Activated T-helper 1 cell treated with anti-CD3 and anti-CD28 coated beads, Interleukin-12 subunit alpha, Interleukin-12 subunit beta, Interleukin-2, Interleukin-4 antibody, amounts not matched to agents 30 ng/mL and 10 ng/mL and 1 ng/mL, durations not matched to agents 14 hours and 24 hours and 36 hours (primary cell): ENCODE data around the gene GPSM1. TPM values are rescaled to one million over a fixed set of nuclear protein-coding genes. Genes with fewer than 3 reads are reported as not detected.
A peak's percentile ranks its signal among the peaks of the same experiment; 100 is the strongest.

Experiments used
- DNase-seq: peaks from one replicate; pipeline ENCODE4 v3.0.0; 2021; ENCODE audit warnings: low spot score
- H3K27ac Mint-ChIP-seq: one replicate; pipeline ENCODE4 v1.8.0; 2021; ENCODE audit warnings: mild to moderate bottlenecking, mixed read lengths
- H3K27me3 Mint-ChIP-seq: one replicate; pipeline ENCODE4 v1.8.0; 2022; ENCODE audit warnings: mild to moderate bottlenecking, moderate library complexity, mixed read lengths; ENCODE audit not compliant: insufficient read depth
- H3K36me3 Mint-ChIP-seq: one replicate; pipeline ENCODE4 v1.8.0; 2021; ENCODE audit warnings: low read depth, mixed read lengths
- H3K4me1 Mint-ChIP-seq: one replicate; pipeline ENCODE4 v1.8.0; 2021; ENCODE audit warnings: low read depth, mixed read lengths
- H3K4me3 Mint-ChIP-seq: one replicate; pipeline ENCODE4 v1.8.0; 2021; ENCODE audit warnings: mild to moderate bottlenecking, moderate library complexity, mixed read lengths
- H3K9me3 Mint-ChIP-seq: one replicate; pipeline ENCODE4 v1.8.0; 2021; ENCODE audit warnings: mixed read lengths
- intact Hi-C: fragments of 100-400 bp; cut with micrococcal nuclease; formaldehyde crosslinking; loops from one replicate; pipeline ENCODE4 v1.15.1; 2024
- total RNA-seq: library from RNA; stranded (reverse); gene quantifications from 2 replicates; pipeline ENCODE4 v1.2.3, GENCODE V29; 2022

GPSM1 gene
- total RNA-seq, 1 donor from 2014 or later, result 19.1 TPM

- Mint-ChIP-seq H3K36me3 (no peaks in the 10 kb centered on the region), H3K27ac (no peak overlapping the region), H3K9me3 (no peaks in the 10 kb centered on the region), H3K4me1 (no peaks in the 10 kb centered on the region), H3K27me3 (no peaks in the 10 kb centered on the region), H3K4me3 (peak overlapping the region; percentile 61)
- intact Hi-C loops, result no loop called here
- DNase-seq, result no peak
Measured at GRCh38 chr9:136329211-136329627, 1.9 kb downstream of the GPSM1 start.

- no peak overlapping the region for H3K27ac Mint-ChIP-seq
- H3K27me3 Mint-ChIP-seq, result no peaks in the 10 kb centered on the region
- intact Hi-C loops, result no loop called here
- no peaks in the 10 kb centered on the region for H3K36me3 Mint-ChIP-seq
- no peaks in the 10 kb centered on the region for H3K9me3 Mint-ChIP-seq
- H3K4me3 Mint-ChIP-seq, result no peak overlapping the region
- no peaks in the 10 kb centered on the region for H3K4me1 Mint-ChIP-seq
- DNase-seq, result no peak
Measured at GRCh38 chr9:136329636-136330405, 2.5 kb downstream of the GPSM1 start.

- H3K36me3 Mint-ChIP-seq, result no peaks in the 10 kb centered on the region
- no peak overlapping the region for H3K4me3 Mint-ChIP-seq
- H3K4me1 Mint-ChIP-seq, result no peaks in the 10 kb centered on the region
- no peak overlapping the region for H3K27ac Mint-ChIP-seq
- no peaks in the 10 kb centered on the region for H3K27me3 Mint-ChIP-seq
- intact Hi-C loops, result no loop called here
- no peak for DNase-seq
- H3K9me3 Mint-ChIP-seq, result no peaks in the 10 kb centered on the region
Measured at GRCh38 chr9:136330406-136330990, 3.2 kb downstream of the GPSM1 start.

- Mint-ChIP-seq H3K27ac (no peak overlapping the region), H3K36me3 (no peaks in the 10 kb centered on the region), H3K4me1 (no peaks in the 10 kb centered on the region), H3K4me3 (no peak overlapping the region), H3K9me3 (no peaks in the 10 kb centered on the region), H3K27me3 (no peaks in the 10 kb centered on the region)
- DNase-seq, result no peak
- intact Hi-C loops, result no loop called here
Measured at GRCh38 chr9:136331030-136331429, 3.7 kb downstream of the GPSM1 start.

- no peaks in the 10 kb centered on the region for H3K4me1 Mint-ChIP-seq
- H3K27ac Mint-ChIP-seq, result no peak overlapping the region
- no peak overlapping the region for H3K4me3 Mint-ChIP-seq
- DNase-seq, result no peak
- H3K36me3 Mint-ChIP-seq, result no peaks in the 10 kb centered on the region
- H3K27me3 Mint-ChIP-seq, result no peaks in the 10 kb centered on the region
- H3K9me3 Mint-ChIP-seq, result no peaks in the 10 kb centered on the region
- intact Hi-C loops, result no loop called here
Measured at GRCh38 chr9:136331556-136332481, 4.5 kb downstream of the GPSM1 start.

- intact Hi-C loops, result no loop called here
- H3K36me3 Mint-ChIP-seq, result no peaks in the 10 kb centered on the region
- no peak for DNase-seq
- no peaks in the 10 kb centered on the region for H3K9me3 Mint-ChIP-seq
- H3K27ac Mint-ChIP-seq, result no peak overlapping the region
- H3K4me1 Mint-ChIP-seq, result no peaks in the 10 kb centered on the region
- H3K27me3 Mint-ChIP-seq, result no peaks in the 10 kb centered on the region
- H3K4me3 Mint-ChIP-seq, result no peak overlapping the region
Measured at GRCh38 chr9:136332482-136332983, 5.2 kb downstream of the GPSM1 start.

- no peaks in the 10 kb centered on the region for H3K27me3 Mint-ChIP-seq
- H3K36me3 Mint-ChIP-seq, result no peaks in the 10 kb centered on the region
- no peak overlapping the region for H3K27ac Mint-ChIP-seq
- no peak overlapping the region for H3K4me3 Mint-ChIP-seq
- intact Hi-C loops, result no loop called here
- H3K9me3 Mint-ChIP-seq, result no peaks in the 10 kb centered on the region
- no peak for DNase-seq
- H3K4me1 Mint-ChIP-seq, result no peaks in the 10 kb centered on the region
Measured at GRCh38 chr9:136333045-136333444, 5.7 kb downstream of the GPSM1 start.

- H3K36me3 Mint-ChIP-seq, result no peaks in the 10 kb centered on the region
- no peaks in the 10 kb centered on the region for H3K9me3 Mint-ChIP-seq
- no peaks in the 10 kb centered on the region for H3K27me3 Mint-ChIP-seq
- intact Hi-C loops, result no loop called here
- H3K27ac Mint-ChIP-seq, result no peak overlapping the region
- H3K4me1 Mint-ChIP-seq, result no peaks in the 10 kb centered on the region
- no peak for DNase-seq
- no peak overlapping the region for H3K4me3 Mint-ChIP-seq
Measured at GRCh38 chr9:136333486-136333885, 6.1 kb downstream of the GPSM1 start.

GRCh38 chr9:136334541-136334940, 7.2 kb downstream of the GPSM1 start:
- H3K4me1 Mint-ChIP-seq, result no peaks in the 10 kb centered on the region

GRCh38 chr9:136335296-136336155, 8.2 kb downstream of the GPSM1 start:
- Mint-ChIP-seq H3K4me1 (no peaks in the 10 kb centered on the region), H3K9me3 (no peaks in the 10 kb centered on the region), H3K27ac (no peak overlapping the region), H3K27me3 (no peaks in the 10 kb centered on the region), H3K36me3 (no peaks in the 10 kb centered on the region), H3K4me3 (no peak overlapping the region)
- intact Hi-C loops, result no loop called here
- DNase-seq, result no peak

More at GRCh38 chr9:136334541-136334940, 7.2 kb downstream of the GPSM1 start:
- Mint-ChIP-seq H3K4me3 (no peak overlapping the region), H3K27me3 (no peaks in the 10 kb centered on the region), H3K36me3 (no peaks in the 10 kb centered on the region), H3K27ac (no peak overlapping the region), H3K9me3 (no peaks in the 10 kb centered on the region)
- no peak for DNase-seq
- intact Hi-C loops, result no loop called here

GRCh38 chr9:136336156-136336870, 9.0 kb downstream of the GPSM1 start:
- H3K27ac Mint-ChIP-seq, result no peak overlapping the region
- H3K4me3 Mint-ChIP-seq, result no peak overlapping the region
- intact Hi-C loops, result no loop called here

GRCh38 chr9:136336881-136337280, 9.5 kb downstream of the GPSM1 start:
- Mint-ChIP-seq H3K4me1 (no peaks in the 10 kb centered on the region), H3K36me3 (no peaks in the 10 kb centered on the region), H3K4me3 (no peak overlapping the region), H3K9me3 (no peaks in the 10 kb centered on the region), H3K27ac (no peak overlapping the region), H3K27me3 (no peaks in the 10 kb centered on the region)
- intact Hi-C loops, result no loop called here
- no peak for DNase-seq

More at GRCh38 chr9:136336156-136336870, 9.0 kb downstream of the GPSM1 start:
- H3K4me1 Mint-ChIP-seq, result no peaks in the 10 kb centered on the region
- no peak for DNase-seq
- no peaks in the 10 kb centered on the region for H3K27me3 Mint-ChIP-seq
- no peaks in the 10 kb centered on the region for H3K36me3 Mint-ChIP-seq
- H3K9me3 Mint-ChIP-seq, result no peaks in the 10 kb centered on the region
